HG02884 (cell line): ENCODE results near the gene CDC42BPB.

Source experiments
- ATAC-seq: cut with Tn5 transposase; IDR thresholded peaks from one replicate; pipeline ENCODE4 v1.9.1; 2021; ENCODE audit warnings: mild to moderate bottlenecking, moderate library complexity; ENCODE audit not compliant: unreplicated experiment

Gene CDC42BPB

DNA sequence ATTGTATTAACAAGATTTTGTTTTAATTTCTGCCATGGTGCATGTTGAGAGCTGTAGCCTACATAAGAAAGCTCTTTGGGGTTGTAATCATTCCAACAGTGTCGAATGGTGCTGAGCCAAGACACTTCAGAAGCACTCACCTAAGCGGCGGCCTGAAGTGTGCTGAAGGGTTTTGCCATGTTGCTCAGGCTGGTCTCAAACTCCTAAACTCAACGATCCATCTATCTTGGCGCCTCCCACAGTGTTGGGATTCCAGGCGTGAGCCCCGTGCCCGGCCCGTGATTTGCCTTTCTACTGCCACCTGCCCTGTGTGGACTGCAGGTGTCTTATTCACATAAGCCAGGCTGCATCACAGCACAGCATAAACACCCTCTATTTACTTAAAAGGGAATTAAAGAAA, 86.0 kb downstream of the CDC42BPB start:
- no peak for ATAC-seq

DNA sequence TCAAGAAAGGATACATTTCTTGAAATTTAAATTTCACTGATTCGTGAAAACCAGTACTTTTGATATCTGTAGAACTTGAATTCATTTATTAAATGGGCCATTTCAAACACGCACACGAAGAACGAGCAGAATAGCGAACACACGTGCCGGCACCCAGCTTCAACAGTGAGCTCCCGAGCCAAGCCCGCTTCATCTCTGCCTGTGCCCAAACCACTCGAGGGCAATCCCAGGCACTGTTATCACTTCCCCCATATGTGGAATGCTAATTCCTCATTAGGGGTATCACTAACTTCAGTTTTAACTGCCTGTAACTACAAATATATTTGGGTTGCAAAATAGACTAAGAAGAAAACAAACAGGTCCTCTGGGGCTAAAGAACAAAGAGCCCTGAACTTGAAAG, 86.9 kb downstream of the CDC42BPB start:
- ATAC-seq, result no peak

DNA sequence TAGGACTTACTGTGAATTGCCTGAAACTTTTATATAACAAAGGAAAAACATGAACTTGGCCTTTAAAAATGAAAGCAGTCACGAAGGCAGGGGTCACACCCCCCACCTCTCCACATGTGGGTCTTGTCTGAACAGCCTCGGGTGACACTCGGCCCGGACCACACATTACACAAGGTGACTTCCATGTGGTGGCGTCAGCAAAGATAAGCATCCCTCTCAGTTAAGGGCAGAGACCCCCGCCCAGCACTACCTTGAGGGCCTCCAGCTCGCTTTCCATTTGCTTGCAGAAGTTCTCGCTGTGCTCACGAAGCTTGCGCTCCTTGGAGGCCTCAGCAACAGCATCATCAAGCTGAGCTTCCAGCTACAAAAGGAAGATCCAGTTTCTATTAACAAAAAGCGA, 87.4 kb downstream of the CDC42BPB start:
- no peak for ATAC-seq

DNA sequence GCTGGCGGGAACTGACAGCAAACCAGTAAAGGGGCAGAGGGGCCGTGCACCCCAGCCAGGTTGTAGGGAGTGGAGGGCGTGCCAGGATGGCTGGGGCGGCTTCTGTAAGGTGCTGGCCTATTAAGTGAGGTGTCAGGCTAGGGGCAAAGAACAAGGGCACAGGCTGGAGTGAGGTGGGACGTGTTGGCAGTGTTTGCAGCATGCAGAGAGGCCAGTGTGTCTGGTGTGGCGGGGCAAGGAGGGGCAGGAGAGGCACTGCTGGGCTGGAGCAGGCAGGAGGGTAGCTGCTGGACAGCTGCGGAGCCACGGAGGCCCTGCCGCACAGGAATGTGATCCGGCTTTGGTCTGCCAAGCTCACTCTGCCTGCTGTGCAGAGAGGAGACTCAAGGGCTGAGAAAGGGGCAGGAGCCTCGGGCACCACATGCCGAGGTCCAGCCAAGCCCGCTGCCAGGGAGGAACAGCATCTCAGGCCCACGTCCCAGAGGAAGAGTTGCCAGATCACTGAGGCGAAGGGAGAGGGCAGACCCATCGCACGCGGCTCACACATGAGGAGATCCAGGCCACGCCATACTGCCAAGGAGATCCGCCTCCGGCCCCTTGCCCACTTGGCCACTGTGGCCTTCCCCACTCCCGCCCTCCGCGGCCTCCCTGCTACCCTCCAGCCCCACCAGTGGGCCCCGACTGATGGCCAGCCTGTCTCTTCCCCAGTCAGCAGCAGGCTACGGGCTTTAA, 88.1 kb downstream of the CDC42BPB start:
- ATAC-seq, result no peak

DNA sequence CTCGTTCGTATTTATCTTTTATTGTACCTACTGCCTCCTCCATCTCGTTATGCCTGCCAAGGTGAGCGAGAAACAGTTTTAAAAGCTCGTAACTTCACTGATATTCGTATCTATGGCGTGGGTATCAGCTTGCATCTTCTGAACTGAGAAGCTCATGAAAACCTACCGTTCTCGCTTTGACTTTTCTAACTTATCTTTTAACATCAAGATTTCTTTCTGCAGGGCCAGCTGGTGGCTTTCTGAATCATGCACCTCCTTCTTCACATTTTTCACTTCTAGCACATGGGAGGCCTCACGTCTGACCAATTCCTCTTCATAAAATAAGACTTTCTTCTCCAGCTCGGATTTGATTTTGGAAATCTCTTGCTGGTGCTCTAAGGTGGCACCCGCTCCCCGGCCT, 89.0 kb downstream of the CDC42BPB start:
- ATAC-seq, result no peak

DNA sequence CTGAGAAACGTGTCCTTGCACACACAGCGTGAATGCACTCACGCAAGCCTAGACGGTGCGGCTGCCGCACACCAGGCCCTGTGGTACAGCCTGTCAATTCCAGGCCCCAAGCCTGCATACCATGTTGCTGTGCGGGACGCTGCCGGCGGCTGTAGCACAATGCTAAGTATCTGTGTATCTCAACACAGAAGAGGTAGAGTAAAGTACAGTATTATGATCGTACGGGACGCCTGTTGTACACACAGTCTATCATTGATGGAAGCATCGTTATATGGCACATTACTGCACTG, 89.9 kb downstream of the CDC42BPB start:
- ATAC-seq, result no peak

DNA sequence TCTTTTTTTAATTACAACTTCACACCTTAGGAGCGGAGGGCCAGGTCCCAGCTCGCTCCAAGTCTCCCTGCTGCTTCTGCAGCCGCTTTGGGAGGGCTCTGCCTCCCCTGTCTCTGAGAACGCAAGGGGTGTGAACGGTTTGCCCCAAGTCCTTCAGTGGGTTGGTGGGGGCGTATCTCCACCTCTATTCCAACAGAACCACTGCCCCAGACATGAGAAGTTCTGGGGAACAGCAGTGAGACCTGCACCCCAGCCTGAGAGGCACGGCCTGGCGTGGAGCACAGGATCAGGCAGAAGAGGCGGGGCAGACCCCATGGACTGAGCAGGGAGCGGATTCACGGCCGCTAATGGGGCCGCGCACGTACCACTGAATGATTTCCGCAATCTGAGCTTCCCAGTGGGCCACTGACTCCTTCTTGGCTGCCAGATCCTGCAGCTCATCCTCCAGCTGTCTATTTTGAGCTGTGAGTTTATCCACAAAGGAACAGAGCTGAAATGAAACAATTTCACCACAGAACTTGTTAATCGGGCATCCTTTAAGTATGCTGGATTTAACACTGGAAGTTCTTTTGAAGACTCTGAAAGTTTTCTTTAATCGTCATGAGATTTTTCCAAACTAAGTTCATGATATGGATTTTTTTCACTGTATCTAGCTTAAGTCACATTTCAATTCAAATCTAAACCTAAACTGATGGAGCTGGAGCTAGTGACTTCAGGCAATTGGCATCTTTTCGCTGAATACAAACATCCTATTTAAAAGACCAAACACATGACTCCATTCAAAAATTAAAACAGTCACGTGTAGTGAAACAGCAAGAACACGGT, 90.5 kb downstream of the CDC42BPB start:
- no peak for ATAC-seq

DNA sequence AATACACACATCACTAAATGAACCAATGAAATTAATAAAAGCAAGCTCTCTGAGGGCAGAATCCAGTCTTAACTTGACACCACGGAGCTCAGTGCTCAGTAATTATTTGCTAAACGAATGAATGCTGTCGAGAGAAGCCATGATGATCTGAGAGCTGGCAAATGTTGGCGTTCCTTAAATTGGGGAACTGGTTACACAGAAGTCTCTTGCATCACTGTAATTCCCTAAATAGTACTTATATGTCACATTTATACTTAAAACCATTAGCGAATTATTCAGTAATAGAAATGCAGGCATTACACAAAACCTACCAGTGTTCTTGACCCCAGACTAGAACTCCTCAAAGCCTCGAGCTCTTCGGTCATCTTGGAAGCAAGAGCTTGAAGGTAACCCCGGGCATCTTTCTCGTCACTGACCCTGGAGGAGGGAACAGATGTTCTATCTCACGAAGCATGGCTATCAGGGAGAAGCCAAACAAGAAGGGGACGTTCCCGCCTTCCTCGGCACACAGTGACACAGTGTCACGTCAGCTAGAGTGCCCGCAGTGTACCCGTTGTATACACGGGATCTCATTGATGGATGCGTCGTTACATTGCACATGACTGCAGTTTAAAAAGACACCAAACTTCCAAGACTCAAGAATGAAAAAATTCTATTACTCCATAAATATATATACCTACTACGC, 91.2 kb downstream of the CDC42BPB start:
- ATAC-seq, result no peak

DNA sequence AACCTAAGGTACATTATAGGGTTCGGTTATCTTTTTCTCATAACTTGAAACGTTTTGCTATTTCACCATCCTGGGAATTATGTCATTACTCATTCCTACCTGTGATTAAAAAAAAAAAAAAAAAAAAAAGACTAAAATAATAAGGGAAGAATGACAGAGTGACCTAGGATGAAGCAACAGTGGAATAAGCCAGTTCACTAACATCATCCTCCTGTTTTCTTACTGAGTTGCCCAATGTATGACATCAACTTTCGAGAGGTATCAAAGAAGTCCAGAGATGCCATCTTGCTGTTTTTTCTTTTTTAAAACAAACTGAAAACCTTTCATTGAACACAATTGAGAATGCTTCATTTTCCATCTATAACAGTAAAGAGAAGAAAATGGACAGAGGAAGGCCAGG, 92.1 kb downstream of the CDC42BPB start:
- ATAC-seq, result no peak

DNA sequence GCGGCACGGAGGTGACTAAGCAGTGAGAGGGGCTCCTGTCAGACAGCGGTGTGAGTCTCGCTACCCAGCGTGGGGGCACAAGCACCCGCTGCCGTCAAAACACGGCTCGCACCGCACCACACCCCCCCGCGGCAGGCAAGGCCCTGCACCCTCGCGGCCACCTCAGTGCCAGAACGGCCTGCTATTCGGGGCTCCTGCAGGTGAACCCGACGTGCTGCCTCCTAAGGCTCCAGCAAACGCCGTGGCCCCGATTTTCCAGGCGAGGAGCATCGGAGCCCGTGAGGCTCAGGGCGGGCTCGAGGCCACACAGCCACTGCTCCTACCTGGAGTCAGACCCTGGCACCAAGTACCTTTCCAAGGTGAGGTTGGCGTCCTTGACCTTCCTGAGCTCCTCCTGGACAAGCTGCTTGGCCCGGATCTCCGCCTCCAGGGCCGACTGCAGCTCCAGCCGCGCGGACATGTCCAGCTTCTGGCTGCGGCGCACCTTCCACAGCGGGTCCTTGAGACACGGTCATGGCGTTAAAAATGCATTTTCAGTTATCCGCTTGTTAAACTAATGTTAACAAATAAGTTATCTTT, 93.1 kb downstream of the CDC42BPB start:
- no peak for ATAC-seq

DNA sequence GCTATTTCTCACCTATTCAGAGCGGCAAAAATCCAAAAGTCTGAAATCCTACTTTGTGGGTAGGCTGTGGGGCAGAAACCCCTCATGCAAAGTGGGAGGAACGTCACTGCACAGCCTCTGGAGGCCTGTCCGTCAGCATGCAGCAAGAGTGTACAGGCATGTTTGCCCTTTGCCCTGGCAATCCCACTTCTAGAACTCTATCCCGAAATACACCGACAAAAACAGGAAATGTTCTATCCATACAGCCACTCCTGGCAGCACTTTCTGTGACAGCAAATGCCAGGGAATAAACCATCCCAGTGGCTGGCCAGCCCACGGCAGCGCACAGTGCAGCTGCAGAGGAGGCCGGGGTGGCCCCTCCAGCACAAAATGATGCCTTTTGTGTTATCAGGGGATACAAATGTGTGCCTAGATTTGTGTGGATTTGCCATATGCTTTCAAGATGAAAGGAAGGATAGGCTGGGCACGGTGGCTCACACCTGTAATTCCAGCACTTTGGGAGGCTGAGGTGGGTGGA, 95.2 kb downstream of the CDC42BPB start:
- ATAC-seq, result no peak

DNA sequence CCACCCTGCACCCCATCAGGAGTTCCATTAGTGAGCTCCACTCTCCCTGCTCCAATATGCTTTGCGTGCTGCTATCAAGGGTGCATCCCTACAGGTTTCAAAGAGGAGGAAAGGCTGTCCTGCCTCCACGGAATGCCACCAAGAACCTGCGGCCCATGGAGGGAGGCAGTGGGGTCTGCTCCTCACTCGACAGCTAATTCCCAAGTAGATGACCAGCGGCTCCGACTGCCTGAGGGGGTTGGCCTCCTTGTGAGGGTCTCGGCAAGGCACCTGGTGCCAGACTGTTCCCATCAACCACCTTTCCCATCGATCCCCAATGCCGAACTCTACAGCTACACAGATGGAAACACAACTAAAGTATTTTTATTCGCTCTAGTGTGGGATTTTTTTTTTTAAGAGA, 98.9 kb downstream of the CDC42BPB start:
- no peak for ATAC-seq

DNA sequence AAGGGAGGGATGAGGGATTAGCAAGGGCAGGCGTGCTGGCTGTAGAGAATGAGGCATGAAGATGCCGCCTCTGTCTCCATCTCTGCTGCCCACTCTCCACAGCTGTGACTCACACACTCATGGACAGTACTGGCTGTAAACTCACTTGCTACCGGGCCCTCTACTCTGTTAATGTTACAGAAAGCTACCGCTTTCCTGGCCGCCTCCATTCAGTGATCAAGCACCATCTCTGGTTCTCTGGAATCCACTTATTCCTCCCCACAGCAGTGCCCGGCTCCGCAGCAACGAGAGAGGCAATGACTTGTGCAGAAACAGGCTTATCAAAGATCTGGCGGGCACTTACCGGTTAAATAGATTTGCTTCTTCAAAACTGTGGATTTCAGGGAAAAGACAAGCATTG, 100.1 kb downstream of the CDC42BPB start:
- ATAC-seq, result no peak

DNA sequence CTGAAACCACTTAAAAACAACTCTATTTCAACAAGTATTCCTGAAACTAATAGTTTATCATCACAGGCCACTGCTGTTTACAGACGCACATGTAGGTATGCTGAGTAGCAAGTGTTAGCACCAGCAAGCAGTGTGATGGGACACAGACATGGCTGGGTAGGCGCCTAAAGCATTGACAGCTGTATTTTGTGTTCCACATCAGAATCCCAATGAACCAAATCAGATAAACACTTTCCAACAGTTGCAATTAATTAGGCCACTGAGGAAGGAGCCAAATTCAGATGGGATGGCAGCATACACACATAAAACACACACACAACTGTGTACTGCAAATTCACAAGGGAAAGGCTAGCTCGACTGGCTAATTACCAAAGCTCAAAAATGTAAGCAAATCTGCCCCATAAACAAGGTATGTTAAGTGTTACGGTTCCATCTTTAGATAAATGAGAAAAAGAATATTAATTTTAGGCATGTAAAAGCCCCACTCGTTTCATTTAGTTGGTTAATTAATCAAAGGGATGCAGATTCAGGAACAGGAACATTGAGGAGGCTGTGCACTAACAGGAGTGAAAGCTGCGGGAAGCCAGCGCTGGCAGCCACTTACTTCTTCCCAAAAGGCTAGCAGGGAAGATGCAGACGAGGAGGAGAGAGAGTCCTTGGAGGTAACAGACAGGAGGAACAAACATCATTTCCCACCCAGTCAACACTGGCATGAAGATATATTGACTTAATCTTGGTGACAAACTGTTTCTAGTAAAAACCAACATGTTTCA, 101.5 kb downstream of the CDC42BPB start:
- no peak for ATAC-seq

DNA sequence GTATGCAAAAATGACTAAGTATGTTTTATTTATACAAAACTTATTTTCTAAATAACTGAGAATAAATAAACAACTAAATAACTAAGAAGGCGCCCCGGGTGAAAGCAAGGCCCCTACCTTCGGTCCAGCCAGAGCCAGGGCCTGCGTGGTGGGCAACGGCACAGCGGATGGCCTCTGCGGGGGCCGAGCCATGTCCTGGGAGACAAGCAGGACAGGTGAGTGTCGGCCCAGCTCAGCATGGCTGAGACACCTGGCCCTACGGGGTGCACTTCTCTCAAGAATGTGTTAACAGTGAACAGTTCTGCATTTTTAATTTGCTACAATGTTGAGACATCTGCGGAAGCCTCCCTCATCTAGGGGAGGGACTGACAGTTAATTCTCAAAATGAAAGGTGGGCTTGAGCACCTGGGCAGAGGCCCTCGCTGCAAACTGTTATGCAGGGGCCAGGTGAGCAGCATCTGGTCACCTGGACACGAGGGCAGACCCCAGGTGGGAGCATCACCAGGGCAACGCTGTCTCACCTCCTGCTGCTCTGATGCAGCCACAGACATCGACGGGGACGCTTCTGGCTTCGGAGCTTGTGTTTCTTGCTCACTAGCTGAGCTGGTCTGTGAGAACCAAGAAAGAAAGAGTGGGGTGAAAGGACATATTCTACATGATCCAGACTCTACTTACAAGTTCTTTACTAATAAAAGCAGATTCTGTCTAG, 103.1 kb downstream of the CDC42BPB start:
- ATAC-seq, result no peak

DNA sequence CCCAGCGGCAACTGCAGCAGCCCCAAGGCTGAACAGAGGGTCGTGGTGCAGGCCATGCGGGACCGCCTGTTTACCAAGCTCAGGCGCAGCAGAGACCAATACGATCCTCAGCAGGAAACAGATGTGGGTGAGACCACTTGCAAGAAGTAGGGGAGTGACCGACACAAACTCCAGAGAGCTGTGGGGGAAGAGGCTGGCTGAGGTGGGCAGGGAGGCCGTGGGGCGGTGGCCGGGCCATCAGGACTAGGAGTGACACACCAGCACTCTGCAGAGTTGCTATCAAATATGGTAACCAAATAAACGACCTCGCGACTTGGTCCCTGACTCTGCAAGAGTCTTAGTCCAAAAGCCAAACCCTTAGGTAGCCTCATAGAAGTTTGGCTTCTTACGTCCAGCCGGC, 104.2 kb downstream of the CDC42BPB start:
- ATAC-seq, result no peak

DNA sequence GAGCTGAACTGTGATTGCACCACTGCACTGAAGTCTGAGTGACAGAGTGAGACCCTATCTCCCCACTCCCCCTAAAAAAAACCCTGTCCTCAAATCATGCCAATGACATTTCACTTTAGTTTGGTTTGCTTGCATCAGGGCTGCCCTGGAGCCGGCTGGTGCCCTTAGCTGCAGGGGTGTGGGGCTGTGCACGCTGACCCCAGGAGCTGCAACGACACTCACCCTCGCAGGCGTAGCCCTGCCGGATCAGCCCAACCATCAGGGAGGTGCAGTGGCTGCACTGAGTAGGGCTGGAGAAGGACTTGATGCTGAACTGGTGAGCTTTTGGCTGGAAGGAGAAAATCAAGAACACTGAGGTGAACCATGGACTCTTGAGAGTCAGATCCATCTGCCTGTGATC, 105.1 kb downstream of the CDC42BPB start:
- ATAC-seq, result no peak

DNA sequence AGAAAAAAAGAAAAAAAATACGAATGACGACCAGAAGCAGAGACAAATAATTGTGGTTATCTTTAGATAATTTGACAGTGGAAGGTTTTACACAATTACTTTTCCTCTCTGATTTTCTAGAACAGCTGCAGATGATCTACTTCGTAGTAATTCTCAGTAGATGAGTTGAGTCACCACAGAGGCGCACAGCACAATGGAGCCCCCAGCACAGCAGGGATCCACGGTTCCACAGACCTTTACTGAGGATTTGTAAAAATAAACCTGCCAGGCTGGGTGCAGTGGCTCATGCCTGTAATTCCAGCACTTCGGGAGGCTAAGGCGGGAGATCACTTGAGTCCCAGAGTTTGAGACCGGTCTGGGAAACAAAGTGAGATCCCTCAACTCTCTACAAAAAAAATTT, 105.5 kb downstream of the CDC42BPB start:
- no peak for ATAC-seq

DNA sequence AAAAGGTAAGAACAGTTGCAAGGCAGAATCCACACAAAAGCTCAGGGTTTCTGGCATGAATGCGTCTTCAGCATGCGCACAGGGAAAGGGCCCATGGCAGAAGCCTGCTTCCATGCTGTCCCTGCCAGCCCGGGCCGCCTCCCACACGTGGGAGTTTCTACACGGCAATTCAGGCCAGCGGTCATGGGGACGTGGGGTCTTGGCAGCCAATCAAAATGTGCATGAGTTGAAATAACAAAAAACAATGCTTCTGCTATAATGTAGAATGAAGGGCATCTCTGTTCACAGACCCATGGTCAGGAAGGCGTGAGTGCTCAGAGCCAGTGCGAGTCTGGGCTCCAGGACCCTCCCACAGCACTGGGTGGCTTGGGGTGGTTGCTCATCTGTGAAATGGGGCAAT, 106.3 kb downstream of the CDC42BPB start:
- ATAC-seq, result no peak

DNA sequence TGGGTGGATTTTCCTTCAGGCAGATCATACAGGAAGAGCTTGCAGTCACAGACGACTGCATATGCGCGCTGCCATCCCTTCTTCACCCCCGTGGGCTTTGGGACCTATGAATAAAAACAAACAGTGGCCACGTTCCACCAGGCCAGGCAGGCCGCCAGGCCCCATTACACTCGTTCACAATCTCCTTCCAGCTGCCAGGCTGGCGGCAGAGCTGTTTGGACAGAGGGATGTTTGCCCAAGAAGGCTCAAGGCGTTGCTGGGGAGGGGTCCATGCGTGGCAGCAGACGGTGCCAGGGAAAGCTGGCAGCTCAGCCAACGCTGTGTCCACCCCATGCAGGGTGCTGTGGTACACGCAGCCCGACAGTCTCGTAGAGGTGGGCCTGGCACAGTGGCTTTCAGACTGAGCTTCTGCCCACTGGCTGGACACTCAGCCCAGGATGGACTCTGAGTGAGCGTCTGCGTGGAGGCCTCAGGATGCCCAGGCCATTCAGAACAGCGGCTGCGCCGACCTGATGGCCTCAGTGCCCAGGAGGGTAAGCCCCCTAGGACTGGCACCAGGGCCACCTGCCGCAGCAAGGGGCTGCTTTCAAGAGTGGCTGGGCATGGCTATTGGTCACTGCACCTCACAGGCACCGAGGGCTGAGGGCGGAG, 107.4 kb downstream of the CDC42BPB start:
- no peak for ATAC-seq
